Stimulated activated CD4-positive, alpha-beta T cell treated with anti-CD3 and anti-CD28 coated beads, Interleukin-2, amount 100 ng/mL, for 24 hours (primary cell): ENCODE measurements around the gene FBN2.
"Not testable (repeated sequence)": the region's sequence is repeated elsewhere in the genome, so short reads cannot be mapped to it uniquely, and the experiment has no call there.

Experiments used
- DNase-seq, 2 donors: peaks; one replicate each; pipeline ENCODE4 v3.0.0-alpha.2; 2020

Gene FBN2

DNA sequence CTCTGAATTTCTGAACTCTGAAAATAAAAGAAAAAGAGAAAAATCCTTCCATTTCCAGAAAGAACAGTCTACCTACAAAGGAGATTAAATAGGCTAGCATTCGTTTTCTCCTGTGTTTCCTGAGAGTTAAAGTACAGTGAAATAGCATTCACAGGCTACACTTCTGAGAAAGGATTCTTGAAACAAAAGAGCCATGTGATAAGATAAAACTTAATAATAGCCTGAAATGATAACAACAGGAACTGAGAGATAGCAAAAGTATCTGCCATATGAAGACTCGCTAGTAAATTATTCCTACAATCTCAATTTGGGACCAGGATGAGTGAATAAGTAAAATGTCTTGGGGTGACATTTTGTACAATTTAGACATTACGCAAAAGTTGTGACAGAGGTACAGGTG lies 62.4 kb downstream of the FBN2 start:
- DNase-seq, result no peak

DNA sequence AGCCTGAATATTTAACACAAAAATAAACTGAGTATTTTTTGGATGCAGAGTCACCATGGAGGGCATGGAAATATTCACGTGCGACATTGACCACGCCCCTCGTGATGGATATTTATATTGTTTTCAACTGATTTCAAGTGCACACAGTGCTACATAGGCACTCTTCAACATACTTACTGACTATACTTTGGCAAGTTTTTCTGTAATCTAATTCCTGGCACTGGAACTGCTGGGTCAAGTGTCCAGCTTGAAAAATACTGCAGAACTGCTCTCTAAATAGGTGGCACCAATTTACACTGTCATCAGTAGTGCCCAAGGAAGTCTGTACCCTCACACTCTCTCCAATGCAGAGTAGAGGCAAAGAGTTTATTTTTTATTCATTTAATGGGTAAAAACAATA lies 65.1 kb downstream of the FBN2 start:
- no peak for DNase-seq

DNA sequence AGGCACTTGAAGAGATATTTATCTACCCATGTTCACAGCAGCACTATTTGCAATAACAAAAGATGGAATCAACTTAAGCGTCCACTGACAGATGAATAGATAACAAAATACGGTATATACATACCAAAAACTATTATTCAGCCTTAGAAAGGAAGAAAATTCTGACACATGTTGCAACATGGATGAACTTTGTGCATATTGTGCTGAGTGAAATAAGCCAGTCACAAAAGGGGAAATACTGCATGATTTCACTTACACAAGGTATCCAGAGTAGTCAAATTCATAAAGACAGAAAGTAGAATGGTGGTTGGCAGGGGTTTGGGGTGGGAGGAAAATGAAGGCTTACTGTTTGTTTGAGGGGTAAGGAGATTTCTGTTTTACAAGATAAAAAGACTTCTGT lies 66.0 kb downstream of the FBN2 start:
- DNase-seq, result no peak

GRCh38 chr5:128470663-128471062 lies 67.4 kb downstream of the FBN2 start:
- DNase-seq, result no peak

- no peak for DNase-seq
Observed at GRCh38 chr5:128469912-128470311, 68.1 kb downstream of the FBN2 start.

GRCh38 chr5:128466980-128467379 lies 71.1 kb downstream of the FBN2 start:
- no peak for DNase-seq

DNA sequence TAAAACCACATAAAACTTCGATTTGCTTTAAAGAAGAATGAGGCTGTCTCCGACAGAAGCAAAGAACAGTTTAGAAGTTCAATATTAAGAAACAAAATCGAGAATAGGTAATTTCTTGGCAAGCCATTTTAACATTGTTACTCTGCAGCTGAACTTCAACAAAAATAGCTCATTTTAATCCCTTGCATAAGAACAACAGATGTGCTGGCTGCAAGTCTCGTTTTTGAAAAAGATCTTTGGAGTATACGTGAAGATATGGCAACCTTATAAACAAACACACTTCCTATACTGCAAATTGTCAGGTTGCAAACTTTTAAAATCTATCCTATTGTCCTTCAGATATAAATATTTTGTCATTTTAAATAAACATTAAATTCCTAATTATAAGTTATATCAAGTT lies 71.5 kb downstream of the FBN2 start:
- no peak for DNase-seq

DNA sequence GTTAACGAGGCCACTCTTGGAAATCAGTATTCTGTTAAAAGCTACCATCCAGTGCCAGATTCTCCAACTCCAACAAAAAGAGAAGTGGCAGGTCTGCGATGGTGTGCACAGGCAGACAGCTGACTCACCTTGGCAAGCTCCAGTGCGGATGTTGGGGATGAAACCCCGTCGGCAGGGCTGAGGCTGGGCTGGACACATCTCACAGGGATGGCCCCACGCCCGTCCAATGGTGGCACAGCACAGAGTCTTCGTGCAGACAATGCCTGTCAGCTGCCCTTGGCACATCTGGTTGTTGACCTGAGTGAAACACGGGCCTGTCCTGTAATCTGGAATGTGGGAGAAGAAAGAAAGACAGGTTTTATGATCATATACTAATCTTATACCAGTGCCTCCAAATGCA lies 73.4 kb downstream of the FBN2 start:
- no peak for DNase-seq

DNA sequence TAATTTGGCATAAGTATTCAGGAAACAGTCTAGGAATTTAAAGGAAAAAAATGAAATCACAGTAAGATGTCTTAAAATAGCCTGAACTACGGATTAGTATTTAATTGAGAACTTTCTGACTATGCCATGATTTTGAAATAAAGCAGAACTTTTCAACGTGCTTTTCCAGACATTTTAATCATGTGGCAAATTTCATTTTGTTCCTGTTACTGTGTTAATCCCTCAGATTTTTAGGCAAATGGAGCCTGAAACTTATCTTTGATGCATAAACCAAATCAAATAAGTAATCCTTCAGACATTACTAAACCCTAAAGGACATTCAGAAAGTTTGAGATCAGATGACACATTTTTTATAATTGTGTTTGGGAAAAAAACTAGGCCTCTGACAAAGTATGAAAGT lies 75.7 kb downstream of the FBN2 start:
- no peak for DNase-seq

DNA sequence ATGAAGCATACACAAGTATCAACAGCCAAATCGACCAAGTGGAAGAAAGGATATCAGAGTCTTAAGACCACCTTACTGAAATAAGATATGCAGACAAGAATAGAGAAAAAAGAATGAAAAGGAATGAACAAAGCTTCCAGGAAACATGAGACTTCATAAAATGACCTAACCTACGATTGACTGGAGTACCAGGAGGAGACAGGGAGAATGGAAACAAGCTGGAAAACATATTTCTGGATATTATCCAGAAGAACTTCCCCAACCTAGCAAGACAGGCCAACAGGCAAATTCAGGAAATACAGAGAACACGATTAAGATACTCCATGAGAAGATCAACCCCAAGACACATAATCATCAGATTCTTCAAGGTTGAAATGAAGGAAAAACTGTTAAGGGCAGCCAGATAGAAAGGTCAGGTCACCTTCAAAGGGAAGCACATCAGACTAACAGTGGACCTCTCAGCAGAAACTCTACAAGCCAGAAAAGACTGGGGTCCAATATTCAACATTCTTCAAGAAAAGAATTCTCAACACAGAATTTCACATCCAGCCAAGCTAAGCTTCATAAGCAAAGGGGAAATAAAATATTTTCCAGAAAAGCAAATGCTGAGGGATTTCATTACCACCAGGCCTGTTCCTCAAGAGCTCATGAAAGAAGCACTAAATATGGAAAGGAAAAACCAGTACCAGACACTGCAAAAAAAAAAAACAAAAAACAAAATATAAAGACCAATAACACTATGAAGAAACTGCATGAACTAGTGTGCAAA lies 80.7 kb downstream of the FBN2 start:
- not testable (repeated sequence) for DNase-seq

GRCh38 chr5:128455841-128456361 lies 82.1 kb downstream of the FBN2 start:
- no peak for DNase-seq

- no peak for DNase-seq
Observed at GRCh38 chr5:128453121-128453520, 84.9 kb downstream of the FBN2 start.

GRCh38 chr5:128447224-128447623 lies 90.8 kb downstream of the FBN2 start:
- not testable (repeated sequence) for DNase-seq

- DNase-seq, result no peak
Observed at GRCh38 chr5:128441941-128442350, 96.1 kb downstream of the FBN2 start.

DNA sequence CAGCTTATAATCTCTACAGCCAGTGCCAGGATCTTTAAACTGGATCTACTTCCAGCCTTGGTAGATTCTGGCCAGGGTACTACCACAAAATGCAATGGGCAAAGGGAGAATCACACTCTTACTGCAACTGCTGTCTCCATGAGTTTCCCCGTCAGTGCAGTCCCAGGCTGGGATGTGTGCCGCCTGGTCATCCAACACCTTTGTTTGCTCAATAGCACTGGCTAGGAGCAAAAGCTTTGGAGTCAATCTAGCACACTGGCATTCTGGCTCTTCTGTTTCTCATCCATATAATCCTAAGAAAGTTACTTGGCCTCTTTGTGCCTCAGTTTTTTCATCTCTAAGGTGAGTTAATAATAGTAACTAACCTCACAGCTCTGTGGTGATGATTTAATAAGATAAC lies 96.9 kb downstream of the FBN2 start:
- no peak for DNase-seq

GRCh38 chr5:128436749-128437188 lies 101.3 kb downstream of the FBN2 start:
- no peak for DNase-seq

DNA sequence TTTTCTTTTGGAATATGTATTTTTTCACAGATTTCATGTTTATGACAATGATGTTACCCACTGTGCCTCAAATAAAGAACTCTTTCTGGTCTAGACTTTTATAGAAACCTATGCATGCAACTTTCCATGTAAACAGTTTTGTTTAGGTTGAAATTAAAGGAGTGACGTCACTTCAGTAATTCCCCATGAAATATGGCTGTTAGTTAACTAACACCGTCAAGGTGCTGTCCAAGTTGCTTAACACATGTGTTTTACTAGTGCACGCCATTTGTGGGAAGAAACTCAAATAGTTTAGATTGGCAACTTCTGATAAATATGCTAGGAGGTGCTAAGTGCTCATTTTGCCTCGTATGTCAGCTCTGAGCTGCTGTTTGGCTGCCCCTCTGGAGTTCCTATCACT lies 102.2 kb downstream of the FBN2 start:
- DNase-seq, result no peak

GRCh38 chr5:128434993-128435392 lies 103.1 kb downstream of the FBN2 start:
- DNase-seq, result no peak

- no peak for DNase-seq
Observed at GRCh38 chr5:128432913-128433440, 105.1 kb downstream of the FBN2 start.

GRCh38 chr5:128427921-128428320 lies 110.1 kb downstream of the FBN2 start:
- DNase-seq, result no peak

GRCh38 chr5:128426090-128426534 lies 111.9 kb downstream of the FBN2 start:
- no peak for DNase-seq

DNA sequence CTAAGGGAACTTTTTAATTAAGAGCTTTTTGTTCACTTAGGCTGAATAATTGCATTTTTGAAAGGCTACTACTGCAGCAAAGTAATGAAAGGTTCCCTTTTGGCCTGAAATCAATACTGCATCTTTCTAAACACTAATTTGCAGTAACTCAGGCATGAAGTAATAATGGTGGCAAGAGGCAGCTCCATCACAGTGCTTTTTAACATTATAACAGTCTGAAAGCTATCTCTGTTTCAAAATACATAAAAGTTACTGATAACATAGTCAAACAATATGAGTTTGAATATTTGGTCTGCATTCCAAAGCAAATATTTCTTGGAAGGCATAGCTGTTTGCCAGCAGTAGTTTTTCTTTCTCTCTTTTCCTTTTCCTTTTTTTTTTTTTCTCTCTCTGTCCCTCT lies 113.4 kb downstream of the FBN2 start:
- no peak for DNase-seq

- DNase-seq, result no peak
Observed at GRCh38 chr5:128422612-128423011, 115.4 kb downstream of the FBN2 start.

DNA sequence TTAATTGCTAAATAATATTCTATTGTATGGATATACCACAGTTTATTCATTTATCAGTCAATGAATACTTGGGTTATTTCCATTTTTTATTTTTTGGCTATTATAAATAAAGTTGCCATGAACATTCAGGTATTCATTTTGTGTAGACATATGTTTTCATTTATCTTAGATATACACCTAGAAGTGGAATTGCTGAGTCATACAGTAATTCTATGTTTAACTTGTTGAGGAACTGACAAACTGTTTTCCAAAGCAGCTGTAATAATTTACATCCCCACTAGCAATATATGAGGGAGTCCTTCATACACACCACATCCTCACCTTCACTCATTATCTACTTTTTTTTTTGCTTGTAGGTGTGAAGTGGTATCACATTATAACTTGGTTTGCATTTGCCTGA lies 123.6 kb downstream of the FBN2 start:
- no peak for DNase-seq

DNA sequence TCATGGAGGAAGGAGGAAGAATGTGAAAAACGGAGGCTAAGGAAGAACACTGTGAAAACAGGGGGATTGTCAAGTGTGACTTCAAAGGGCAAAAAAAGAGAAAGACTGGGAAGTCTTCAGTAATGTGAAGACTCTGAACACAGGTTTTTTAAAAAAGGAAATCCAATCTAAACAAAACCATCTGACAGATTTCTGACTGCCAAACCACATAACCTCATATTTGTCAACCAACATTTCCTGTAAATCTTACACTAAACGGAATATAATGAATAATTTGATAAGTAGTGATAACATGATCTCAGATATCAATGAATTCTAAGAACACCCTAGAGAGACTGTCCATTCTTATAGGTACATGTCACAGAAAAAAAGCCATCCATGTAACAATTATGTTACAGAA lies 124.7 kb downstream of the FBN2 start:
- no peak for DNase-seq
